Stimulated activated CD4-positive, alpha-beta T cell treated with anti-CD3 and anti-CD28 coated beads, Interleukin-1b, Interleukin-23, amount 100 ng/mL, for 48 hours (primary cell): ENCODE measurements around the gene PRAMEF1.
"Not testable (repeated sequence)": the region's sequence is repeated elsewhere in the genome, so short reads cannot be mapped to it uniquely, and the experiment has no call there.

ENCODE experiments used
- DNase-seq: peaks from one replicate; pipeline ENCODE4 v3.0.0-alpha.2; 2020

The PRAMEF1 gene, protein sequence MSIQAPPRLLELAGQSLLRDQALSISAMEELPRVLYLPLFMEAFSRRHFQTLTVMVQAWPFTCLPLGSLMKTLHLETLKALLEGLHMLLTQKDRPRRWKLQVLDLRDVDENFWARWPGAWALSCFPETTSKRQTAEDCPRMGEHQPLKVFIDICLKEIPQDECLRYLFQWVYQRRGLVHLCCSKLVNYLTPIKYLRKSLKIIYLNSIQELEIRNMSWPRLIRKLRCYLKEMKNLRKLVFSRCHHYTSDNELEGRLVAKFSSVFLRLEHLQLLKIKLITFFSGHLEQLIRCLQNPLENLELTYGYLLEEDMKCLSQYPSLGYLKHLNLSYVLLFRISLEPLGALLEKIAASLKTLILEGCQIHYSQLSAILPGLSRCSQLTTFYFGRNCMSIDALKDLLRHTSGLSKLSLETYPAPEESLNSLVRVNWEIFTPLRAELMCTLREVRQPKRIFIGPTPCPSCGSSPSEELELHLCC

DNA sequence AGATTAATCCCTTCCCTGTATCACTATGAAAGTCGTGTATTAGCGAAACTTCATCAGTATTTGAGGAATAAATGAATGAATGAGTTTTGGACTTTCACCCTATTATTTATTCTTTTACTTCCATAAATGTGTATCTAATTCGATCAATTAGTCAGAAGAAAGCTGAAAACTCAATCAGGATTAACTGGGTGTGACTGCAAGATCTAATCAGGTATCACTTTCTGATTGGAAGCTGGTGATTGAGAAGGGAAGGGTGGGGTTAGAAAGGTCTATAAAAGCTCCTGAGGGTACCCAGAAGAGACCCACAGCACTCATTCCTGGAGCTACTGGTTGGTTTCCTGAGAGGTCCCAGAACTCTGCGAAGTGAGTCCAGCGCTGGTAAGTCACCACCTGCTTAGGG is at the start of gene PRAMEF1:
Gene PRAMEF1, plus strand, starts transcription at position 301 of the 400 bp plus-strand sequence. CDS start 1,831 bp downstream, outside the sequence.
- DNase-seq, result not testable (repeated sequence)

DNA sequence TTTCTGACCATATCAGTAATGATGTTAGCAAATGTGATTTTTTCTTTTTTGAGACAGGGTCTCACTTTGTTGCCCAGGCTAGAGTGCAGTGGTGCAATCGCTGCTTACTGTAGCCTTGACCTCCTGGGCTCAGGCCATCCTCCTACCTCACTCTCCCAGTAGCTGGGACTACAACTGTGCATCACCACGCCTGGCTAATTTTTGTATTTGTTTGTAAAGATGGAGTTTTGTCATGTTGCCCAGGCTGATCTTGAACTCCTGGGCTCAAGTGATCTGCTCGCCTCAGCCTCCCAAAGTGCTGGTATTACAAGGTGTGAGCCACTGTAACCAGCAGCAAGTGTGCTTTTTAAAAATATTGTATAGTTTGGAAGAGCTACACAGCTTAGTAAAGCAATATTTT is 49.3 kb upstream of the PRAMEF1 start:
- DNase-seq, result no peak

DNA sequence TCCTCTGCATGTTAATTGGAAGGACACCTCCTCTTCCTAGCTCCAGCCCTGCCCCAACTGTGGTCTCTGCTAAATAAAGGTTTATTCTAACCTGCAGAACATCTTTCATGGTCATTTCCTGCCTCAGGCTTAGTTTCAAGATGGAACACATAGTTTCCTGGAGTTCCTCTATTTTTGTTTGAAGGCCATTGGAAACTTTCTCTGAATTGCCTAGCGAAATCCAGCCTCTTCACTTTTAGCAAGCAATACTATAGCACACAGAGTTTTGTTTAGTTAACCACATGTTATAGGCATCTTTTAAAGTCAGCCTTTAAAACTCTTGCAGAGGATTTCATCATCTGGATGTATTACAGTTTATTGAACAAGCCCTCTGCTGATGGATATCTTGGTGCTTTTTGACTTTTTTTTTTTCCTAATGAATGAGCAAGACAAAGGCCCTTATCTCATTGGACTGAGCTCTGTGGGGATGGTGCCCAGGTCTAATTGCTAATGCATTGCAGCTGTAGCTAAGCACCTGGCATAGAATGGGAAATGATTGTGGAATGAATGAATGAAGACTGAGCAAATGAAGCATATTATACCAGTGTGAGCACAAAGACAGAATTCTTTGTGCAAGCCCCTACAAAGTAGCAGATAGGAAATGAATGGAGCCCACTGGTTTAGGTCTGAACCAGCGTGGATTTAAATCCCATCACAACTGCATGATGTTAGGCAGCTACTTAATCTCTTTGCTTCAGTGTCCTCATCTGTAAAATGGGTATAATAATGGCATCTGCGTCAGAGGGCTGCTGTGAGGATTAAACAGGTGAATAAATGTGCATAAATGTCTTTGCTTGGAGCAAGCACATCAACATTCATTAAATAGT is 45.8 kb upstream of the PRAMEF1 start:
- no peak for DNase-seq

DNA sequence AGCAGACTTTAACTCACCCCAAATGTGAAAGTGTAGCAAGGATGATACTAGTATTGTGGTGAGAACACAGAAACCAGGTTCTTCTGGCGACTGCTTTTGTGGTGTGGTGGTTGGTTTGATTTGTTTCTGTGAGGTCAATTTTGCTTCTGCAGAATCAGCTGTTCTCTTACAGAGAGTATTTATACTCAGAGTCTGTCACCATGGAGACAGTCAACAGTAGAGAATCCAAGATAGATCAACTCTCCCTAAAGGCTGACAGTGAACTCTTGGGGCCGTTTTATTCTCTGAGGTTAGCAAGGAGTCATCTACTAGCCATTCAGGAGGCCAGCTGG is 45.2 kb upstream of the PRAMEF1 start, which contains the start of gene CFAP107:
Gene CFAP107, plus strand, starts transcription at position 209 of the 332 bp plus-strand sequence. CDS start 231 bp downstream, outside the sequence.
- DNase-seq, result no peak

DNA sequence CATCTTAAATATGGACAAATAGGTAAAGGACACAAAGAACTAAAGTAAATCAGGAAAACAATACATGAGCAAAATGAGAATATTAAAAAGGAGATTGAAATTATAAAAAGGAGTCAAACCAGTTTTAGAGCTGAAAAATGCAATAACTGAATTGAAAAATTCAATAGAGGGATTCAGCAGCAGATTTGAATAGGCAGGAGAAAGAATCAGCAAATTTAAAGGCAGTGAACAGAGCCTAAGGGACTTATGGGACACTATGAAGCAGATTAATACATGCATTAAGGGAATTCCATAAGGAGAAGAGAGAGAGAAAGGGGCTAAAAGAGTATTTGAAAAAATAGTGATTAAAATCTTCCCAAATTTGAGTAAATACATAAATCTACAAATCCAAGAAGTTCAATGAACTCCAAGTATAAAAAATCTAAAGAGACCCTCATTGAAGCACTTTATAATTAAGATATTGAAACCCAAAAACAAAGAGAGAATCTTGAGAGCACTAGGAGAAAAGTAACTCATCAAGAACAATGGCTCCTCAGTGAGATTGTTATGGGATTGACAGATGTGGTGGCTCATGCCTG is 42.3 kb upstream of the PRAMEF1 start:
- no peak for DNase-seq

DNA sequence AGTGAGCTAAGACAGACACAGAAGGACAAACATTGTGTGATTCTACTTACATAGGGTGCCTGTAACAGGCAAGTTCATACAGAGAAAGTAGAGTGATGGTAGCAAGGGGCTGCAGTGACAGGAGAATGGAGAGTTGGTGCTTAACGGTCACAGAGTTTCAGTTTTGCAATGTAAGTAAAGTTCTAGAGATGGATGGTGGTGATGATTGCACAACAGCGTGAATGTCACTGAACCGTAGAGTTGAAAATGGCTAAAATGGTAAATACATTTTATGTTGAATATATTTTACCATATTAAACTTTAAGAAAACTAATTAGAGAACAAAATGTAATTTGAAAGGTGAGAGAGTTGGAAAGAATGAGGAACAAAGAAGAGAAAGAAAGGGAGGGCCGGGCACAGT is 36.5 kb upstream of the PRAMEF1 start:
- DNase-seq, result no peak

DNA sequence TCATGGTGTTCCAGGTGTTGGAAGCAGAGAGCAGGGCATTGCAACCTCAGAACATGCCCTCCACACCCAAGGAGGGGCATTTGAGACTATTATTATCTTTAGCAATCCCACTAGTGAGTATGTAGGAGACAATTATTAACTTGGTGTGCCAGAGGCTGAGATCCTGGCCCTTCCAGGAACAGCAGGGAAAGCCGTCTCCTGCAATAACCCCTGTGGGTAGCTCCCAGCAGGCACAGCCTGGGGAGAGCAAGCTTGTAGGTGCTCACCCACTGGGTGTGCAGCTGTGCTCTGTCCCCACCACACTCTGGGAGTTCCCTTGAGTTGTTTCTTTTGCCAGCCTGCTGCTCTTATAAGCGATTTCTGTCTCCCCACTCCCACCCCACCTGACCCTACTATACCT is 34.9 kb upstream of the PRAMEF1 start:
- DNase-seq, result no peak

DNA sequence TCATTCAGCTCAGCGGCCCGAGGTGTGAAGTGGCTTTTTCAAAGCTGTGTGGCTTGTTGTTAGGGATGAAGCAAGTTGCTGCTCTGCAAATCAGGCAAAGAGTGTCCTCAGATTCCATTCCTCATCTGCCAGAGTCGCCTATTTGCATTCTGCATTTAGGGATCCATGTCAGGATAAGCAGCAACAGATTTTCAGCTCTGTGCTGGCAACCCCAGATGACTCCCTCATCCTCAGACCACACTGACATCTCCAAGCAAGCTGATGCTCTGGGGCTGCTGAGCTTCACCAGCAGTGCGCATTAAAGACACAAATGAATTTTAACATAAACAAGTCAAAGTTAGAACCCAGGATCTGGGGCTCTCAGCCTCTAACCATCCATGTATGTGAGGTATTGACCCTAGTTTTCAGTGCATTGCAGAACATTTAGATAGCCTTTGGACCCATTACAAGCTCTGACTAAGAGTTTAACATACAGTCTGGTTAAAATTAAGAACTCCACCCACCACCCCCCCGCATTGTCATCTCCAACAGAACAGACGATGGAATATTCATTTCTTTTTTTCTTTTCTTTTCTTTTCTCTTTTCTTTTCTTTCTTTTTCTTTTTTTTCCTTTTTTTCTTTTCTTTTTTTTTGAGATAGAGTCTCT is 34.3 kb upstream of the PRAMEF1 start:
- no peak for DNase-seq

DNA sequence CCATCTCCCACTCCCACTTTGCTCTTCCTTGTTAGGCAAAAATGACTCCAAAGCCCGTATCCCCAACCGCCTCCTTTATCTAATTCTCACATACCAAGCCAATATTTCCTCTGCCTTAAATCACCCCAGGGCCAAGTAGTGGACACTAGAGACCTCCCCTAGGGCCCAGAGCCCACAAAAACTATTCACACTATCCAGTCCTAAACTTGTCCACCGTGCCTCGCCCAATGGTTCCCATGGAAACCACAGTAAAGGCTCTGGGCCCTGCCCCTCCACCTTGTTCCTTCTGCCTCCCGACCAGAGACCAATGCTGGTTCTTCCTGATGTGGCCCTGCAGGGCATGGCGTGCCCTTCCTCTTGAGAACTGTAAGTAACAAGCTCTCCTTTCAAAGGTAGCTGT is 33.4 kb upstream of the PRAMEF1 start:
- no peak for DNase-seq

DNA sequence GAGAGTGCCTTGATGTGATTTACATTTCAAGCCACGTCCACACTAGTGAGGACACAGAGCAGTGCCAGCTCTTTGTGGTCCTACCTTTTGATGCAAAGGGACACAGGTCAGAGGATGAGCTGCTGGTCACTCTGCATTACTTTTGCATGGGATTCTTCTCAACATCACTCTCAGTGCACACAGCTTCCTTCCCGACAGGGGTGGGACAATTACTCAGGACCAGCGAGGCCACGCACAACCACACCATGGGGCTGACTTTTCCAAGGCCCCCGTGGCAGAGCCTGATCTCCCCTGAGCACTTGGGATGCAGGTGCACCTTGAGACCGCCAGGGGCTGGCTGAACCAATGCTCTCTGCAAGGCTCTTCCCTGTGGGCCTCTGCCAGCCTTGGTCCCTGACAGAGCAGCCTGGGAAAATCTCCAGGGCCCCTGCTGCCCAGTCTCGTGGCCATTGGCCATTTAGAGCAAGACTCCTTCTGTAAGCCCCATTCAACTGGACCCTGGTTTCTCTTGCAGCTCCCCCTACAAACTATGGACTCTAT is 30.9 kb upstream of the PRAMEF1 start:
- no peak for DNase-seq

DNA sequence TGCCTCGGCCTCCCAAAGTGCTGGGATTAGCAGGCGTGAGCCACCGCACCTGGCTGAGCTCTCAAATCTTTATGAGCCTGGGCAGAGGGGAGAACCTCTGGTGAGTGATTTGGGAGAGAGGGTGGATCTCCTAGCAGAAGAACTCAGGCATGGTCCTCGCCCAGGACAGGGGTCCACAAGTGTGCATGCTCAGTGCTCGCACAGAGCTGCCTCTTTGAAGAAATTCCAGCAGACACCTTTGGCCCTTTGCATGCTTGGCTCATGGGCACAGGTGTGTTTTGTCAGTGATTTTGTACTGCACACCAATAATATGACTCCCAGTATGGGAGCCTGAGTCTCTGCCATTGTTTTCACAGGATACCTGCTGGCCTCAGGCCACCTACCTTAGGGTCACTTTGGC is 29.4 kb upstream of the PRAMEF1 start:
- DNase-seq, result no peak

DNA sequence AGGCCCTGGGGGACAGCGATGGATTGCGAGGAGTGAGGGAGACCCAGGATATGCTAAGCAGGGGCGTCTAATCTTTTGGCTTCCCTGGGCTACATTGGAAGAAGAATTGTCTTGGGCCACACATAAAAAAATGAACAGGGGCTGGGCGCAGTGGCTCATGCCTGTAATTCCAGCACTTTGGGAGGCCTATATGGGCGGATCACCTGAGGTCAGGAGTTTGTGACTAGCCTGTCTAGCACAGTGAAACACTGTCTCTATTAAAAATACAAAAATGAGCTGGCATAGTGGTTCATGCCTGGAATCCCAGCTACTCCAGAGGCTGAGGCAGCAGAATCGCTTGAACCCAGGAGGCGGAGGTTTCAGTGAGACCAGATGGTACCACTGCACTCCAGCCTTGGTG is 28.4 kb upstream of the PRAMEF1 start:
- DNase-seq, result no peak

DNA sequence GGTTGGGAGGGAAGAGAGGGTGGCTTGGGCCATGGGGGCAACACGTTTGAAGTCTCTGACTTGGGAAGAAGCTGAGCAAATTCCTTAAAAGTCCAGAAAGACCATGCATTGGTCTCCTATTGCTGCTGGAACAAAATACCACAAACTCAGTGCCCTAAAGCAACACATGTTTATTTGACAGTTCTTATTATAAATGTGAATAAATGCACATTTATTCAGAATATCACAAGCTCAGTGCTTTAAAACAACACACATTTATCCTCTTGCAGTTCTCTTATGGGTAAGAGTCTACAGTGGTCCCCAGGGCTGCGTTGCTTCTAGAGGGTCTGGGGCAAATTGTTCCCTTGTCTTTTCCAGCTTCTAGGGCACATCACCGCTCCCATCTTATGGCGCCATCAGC is 27.7 kb upstream of the PRAMEF1 start:
- no peak for DNase-seq

DNA sequence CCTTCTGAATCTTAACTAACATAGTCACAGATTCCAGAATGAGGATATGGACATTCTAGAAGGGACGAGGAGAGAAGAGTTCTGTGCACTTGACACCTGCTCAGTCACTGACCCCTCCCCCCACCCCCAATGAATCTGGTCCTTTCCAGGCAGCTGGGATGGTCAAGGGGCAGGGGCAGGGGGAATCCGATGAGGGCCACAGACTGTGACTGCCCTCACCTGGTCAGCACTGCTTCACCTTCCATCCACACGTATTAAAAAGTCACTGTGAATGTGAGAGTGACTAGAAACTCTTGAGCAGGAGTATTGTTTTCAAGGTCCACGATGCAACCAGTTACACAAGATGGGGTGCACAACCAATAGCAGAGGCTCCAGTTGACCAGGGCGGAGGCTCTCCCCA is 27.2 kb upstream of the PRAMEF1 start:
- no peak for DNase-seq

DNA sequence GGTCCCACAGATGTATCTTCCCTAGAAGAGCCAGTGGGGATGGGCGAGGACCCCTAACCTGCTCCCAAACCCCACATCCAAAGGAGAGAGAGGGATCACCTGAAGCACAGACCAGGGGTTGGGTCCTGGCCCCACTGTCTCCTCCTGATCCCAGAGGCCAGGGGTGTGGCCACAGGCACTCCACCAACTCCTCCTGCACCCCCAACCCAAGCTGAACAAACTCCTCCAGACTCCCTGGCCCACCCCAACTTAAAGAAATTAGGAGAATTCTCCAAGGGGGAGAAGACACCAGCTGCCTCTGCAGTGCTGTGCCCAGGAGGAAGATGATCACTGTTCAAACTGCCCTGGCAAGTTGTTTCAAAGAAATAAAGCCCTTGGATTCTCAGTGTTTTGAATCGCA is 22.2 kb upstream of the PRAMEF1 start:
- DNase-seq, result no peak

DNA sequence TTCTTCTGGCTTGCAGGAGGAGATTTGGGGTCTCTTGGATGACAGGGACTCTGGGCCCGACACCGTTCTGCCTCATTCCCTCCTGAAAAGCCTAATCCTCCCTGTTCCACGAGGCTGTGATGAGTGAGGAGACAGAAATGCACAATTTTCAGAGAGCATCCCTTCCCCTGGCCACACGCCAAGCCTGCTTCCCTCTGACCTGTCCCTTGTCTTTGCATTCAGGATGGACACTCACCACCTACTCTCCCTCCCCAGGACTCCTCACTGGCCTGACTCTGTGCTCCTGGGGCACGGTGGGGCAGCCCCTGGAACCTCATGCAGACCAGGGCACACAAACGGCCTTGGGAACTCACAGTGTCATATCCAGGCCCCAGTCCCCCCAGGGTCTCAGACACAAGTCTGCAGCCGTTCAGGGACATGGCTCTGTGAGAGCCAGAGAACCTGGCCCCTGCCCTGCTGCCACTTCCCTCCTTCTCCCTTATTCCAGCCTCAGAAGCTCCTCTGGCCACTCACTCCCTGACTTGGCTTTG is 21.2 kb upstream of the PRAMEF1 start:
- no peak for DNase-seq

DNA sequence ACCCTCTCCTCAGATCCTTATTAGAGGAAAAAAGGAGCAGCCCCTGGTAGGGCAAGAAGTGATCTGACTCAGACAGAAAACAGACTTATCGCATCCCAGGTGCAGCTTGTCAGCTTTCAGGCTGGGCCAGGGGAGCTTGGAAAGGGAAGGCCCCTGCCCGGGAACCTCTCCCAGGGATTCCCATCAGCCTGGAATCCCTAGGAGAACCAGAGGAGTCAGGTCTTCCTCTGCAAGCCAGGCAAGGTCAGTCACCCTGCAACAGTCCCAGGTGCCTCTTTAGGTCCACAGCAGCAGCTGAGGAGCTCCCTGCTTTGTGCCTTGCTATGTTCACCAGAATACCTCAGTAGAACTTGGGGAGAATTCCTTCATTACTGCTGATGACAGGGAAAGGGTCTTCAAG is 20.6 kb upstream of the PRAMEF1 start:
- no peak for DNase-seq

DNA sequence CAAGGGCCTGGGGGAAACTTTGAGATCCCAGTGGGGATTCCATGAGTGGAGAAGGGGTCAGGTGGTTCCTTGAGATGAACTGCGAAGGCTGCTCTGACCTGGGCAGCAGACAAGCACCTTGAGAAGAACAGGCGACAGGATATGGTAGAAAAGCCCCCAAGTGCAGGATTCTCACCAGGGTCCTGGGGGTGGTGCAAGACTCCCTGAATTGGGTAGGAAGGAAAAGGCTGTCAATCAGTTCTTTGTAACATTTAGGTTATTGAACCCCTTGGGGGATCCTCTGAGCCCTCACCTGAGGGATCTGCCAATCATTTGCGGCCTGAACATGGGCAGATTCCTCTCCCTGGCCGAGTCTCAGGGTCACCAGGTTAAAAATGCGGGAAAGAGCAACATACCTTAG is 20.0 kb upstream of the PRAMEF1 start:
- DNase-seq, result no peak

DNA sequence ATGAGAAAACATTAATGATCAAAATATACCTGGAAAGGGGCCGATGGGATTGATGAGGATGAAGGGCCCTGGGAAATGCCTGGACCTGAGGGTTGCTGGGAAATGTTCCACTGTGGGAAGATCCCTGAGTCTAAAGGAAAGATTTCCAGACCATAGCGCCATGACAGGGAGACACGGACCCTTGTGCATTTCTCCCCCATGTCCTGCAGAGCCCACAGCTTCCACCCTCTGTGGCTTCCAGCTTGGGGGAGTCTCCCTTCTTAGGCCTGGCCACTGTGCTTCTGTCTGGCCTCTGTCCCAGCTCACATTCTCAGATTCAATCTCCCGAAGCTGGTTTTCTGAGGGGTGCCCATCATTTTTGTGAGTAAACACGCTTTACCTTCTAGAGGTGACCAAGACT is 18.7 kb upstream of the PRAMEF1 start:
- no peak for DNase-seq

DNA sequence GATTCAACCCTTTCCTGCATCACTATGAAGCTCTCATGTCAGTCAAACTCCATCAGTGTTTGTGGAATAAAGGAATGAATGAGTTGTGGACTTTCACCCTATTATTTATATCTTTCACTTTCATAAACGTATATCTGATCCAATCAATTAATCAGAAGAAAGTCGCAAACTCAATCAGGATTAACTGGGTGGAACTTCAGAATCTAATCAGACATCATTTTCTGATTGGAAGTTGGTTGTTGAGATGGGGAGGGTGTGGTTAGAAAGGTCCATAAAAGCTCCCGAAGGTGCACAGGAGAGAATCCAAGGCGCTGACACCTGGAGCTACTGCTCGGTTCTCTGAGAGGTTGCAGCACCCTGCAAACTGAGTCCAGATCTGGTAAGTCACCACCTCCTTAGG is 17.8 kb upstream of the PRAMEF1 start, which contains the start of gene PRAMEF12:
Gene PRAMEF12, plus strand, starts transcription at position 301 of the 400 bp plus-strand sequence. CDS start 1,130 bp downstream, outside the sequence.
- no peak for DNase-seq

DNA sequence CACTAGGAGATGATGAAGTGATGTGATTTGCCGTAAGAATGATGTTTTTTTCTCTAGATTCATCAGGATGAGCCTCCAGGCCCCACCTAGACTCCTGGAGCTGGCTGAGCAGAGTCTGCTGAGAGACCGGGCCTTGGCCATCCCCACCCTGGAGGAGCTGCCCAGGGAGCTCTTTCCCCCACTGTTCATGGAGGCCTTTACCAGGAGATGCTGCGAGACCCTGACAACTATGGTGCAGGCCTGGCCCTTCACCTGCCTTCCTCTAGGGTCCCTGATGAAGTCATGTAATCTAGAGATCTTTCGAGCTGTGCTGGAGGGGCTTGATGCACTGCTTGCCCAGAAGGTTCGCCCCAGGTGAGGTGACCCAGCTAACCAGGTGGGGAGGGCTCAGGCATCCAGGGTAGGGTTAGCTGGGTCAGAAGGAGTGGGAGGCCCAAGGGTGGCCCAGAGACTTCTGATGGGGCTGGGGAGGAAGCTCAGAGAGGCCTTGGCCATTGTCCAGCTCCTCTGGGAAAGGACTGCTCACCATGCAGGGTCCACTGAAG is 16.3 kb upstream of the PRAMEF1 start:
- DNase-seq, result no peak

DNA sequence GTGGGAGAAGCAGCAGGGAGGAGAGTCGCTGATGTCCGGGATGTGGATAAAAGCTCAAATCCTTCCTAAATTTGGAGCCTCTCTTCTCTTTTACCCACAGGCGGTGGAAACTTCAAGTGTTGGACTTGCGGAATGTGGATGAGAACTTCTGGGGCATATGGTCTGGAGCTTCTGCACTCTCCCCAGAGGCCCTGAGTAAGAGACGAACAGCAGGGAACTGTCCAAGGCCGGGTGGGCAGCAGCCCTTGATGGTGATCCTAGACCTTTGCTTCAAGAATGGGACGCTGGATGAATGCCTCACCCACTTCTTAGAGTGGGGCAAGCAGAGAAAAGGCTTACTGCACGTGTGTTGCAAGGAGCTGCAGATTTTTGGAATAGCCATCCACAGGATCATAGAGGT is 15.8 kb upstream of the PRAMEF1 start:
- no peak for DNase-seq
